Kidney (tissue), 14 donors: ENCODE data around the gene VLDLR. TPM values are rescaled to one million over a fixed set of nuclear protein-coding genes. Genes with fewer than 3 reads are reported as not detected.

Experiments used
- DNase-seq, 5 donors: peaks; one replicate each; pipeline ENCODE4 v3.0.0-alpha.2; 2013 to 2020
- FAIRE-seq: peaks from 2 replicates; lab custom pipeline; 2012; peaks lifted over from hg19 to GRCh38; lab: Jason Lieb, UNC
- H3K27ac ChIP-seq, 2 donors: one replicate each; pipeline ENCODE4 v1.7.0; 2013; ENCODE audit warnings: low read depth in 2 of 2, low read length in 2 of 2, inconsistent platforms in 1 of 2
- H3K27me3 ChIP-seq: one replicate; pipeline ENCODE4 v1.7.1; 2013; ENCODE audit warnings: low read length, inconsistent platforms; ENCODE audit not compliant: control insufficient read depth, insufficient read depth
- H3K36me3 ChIP-seq, 3 donors: one replicate each; pipeline versions ENCODE4 v1.7.0 to v1.7.1; 2013; ENCODE audit warnings: low read length in 3 of 3, control low read depth in 1 of 3, inconsistent platforms in 1 of 3; ENCODE audit not compliant: insufficient read depth in 3 of 3, control insufficient read depth in 2 of 3
- H3K4me1 ChIP-seq, 3 donors: one replicate each; pipeline versions ENCODE4 v1.7.0 to v1.7.1; 2013; ENCODE audit warnings: low read length in 3 of 3, inconsistent platforms in 1 of 3, low read depth in 1 of 3; ENCODE audit not compliant: control insufficient read depth in 2 of 3, insufficient read depth in 2 of 3
- H3K4me3 ChIP-seq, 3 donors: one replicate each; pipeline versions ENCODE4 v1.7.0 to v1.8.1; 2013; ENCODE audit warnings: low read length in 3 of 3, control low read depth in 1 of 3, inconsistent platforms in 1 of 3
- H3K9ac ChIP-seq, 3 donors: one replicate each; pipeline versions ENCODE4 v1.7.0 to v1.7.1; 2013; ENCODE audit warnings: low read length in 3 of 3, control low read depth in 1 of 3, inconsistent platforms in 1 of 3
- H3K9me3 ChIP-seq, 3 donors: one replicate each; pipeline versions ENCODE4 v1.7.0 to v1.7.1; 2013; ENCODE audit warnings: low read length in 3 of 3, control low read depth in 1 of 3, inconsistent platforms in 1 of 3; ENCODE audit not compliant: control insufficient read depth in 2 of 3, insufficient read depth in 1 of 3
- intact Hi-C: fragments of 100-400 bp; cut with DNase I; formaldehyde crosslinking; loops from one replicate; pipeline ENCODE4 v1.11.1; 2022
- polyA plus RNA-seq: library from polyadenylated mRNA; stranded (reverse); fragments of 350-450 nt; fragmentation: Illumina TruSeq; extraction: RNeasy Lipid Tissue Mini Kit (QIAGEN cat#74804); gene quantifications from one replicate; pipeline ENCODE4 v1.2.3, GENCODE V29; 2014; ENCODE audit warnings: low read depth, low replicate concordance; ENCODE audit not compliant: insufficient read depth
- total RNA-seq: library from RNA; stranded (reverse); fragmentation: NEBNext Ultra II Directional; extraction: Animal tissue kit (Norgen Biotek cat#: 25700); gene quantifications from one replicate; pipeline ENCODE4 v1.2.1, GENCODE V29; 2021
- TF ChIP-seq, protein P1 (sequence below): IDR thresholded peaks from 3 replicates; pipeline ENCODE4 v1.5.1; 2012; ENCODE audit warnings: mild to moderate bottlenecking, moderate library complexity, borderline replicate concordance; ENCODE audit not compliant: insufficient read depth; ENCODE audit errors: extremely low read depth
- donor health status: control.
- donor health status: control.
- donor health status: control.
- donor health status: control.
- donor health status: control.
- donor health status: DM: yes; HTN: yes; CAD: no.
- donor health status: Normal renal cell carcinoma (clear cell type).

VLDLR gene
- total and polyA plus RNA-seq, 2 donors from 2014 or later, result 8.6 to 24.2 TPM

- H3K4me3 ChIP-seq, result no peak overlapping the region
- no peaks in the 10 kb centered on the region for H3K27me3 ChIP-seq
- intact Hi-C loops, result no loop called here
- FAIRE-seq, result no peak
- no peak for DNase-seq
- no peaks in the 10 kb centered on the region for H3K36me3 ChIP-seq
- TF ChIP-seq, protein P1, sequence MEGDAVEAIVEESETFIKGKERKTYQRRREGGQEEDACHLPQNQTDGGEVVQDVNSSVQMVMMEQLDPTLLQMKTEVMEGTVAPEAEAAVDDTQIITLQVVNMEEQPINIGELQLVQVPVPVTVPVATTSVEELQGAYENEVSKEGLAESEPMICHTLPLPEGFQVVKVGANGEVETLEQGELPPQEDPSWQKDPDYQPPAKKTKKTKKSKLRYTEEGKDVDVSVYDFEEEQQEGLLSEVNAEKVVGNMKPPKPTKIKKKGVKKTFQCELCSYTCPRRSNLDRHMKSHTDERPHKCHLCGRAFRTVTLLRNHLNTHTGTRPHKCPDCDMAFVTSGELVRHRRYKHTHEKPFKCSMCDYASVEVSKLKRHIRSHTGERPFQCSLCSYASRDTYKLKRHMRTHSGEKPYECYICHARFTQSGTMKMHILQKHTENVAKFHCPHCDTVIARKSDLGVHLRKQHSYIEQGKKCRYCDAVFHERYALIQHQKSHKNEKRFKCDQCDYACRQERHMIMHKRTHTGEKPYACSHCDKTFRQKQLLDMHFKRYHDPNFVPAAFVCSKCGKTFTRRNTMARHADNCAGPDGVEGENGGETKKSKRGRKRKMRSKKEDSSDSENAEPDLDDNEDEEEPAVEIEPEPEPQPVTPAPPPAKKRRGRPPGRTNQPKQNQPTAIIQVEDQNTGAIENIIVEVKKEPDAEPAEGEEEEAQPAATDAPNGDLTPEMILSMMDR, result no peak
- no peaks in the 10 kb centered on the region for H3K9me3 ChIP-seq
- no peak overlapping the region for H3K27ac ChIP-seq
- peaks cover 0 to 13% (median 0%) of the 10 kb centered on the region in 3 donors for H3K4me1 ChIP-seq
- no peak overlapping the region for H3K9ac ChIP-seq
These were observed 60.4 kb downstream of the VLDLR start for GRCh38 chr9:2681981-2682380.

DNA sequence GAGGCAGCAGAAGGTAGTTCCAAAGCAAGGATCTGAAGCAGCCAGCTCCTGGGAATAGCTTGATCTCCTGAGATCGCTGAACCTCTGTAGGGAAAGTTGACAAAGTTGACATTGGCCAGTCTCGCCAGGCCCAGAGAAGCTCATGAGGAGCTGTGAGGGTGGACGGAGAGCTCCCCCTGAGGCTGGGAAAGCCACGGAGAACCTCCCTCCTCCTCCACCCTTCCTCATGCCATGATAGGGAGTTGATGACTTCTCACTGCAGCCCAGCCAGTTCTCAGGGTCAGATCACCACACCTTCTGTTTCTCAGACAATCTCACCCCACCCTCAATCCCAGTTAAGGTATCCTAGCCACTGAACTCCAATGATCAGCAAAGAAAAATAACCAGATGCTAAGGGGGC is 65.3 kb downstream of the VLDLR start:
- Histone ChIP-seq H3K4me1 (no peaks in the 10 kb centered on the region), H3K27me3 (no peaks in the 10 kb centered on the region), H3K36me3 (no peaks in the 10 kb centered on the region), H3K4me3 (no peak overlapping the region), H3K27ac (no peak overlapping the region), H3K9me3 (no peaks in the 10 kb centered on the region), H3K9ac (no peak overlapping the region)
- no peak for DNase-seq
- no peak for FAIRE-seq
- intact Hi-C loops, result no loop called here
- TF ChIP-seq, protein P1, result no peak

DNA sequence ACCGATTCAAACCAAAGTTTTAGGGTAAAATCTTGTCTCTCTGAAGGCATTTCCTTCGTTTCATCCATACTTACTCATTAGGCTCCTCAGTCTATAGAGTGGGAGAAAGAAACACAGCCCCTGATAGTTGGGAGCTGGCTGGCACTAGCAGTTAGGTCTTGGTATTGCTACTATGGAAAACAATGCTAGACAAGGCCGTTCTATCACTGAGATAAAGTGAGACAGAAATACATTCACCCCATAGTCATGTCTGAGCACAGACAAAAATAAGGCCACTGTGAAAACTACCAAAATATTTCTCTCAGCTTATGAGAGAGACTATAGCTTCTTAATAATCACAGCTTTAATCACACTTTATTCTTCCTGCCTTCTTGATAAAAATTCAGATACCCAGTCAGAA is 67.0 kb downstream of the VLDLR start:
- Histone ChIP-seq H3K4me3 (no peak overlapping the region), H3K27ac (no peak overlapping the region), H3K36me3 (no peaks in the 10 kb centered on the region), H3K27me3 (no peaks in the 10 kb centered on the region), H3K9me3 (no peaks in the 10 kb centered on the region), H3K9ac (no peak overlapping the region), H3K4me1 (no peaks in the 10 kb centered on the region)
- intact Hi-C loops, result no loop called here
- no peak for FAIRE-seq
- TF ChIP-seq, protein P1, result no peak
- no peak for DNase-seq

DNA sequence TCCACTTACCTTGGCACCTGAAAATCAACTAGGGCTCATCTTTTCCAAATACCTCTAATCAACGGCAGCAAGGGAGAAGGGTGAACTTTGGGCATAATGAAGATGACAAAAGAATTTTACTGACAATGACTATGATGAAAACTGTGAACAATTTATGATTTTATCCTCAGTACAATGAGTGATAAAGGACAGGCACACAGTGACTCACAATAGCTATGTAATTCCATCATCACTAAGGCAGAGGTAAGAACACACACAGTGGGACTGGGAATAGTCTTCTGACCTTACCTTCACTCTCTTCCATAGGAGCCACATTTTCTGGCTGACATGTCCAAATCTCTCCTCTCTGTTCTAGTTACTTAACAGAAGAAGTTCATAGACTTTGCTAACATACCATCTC is 69.6 kb downstream of the VLDLR start:
- TF ChIP-seq, protein P1, result no peak
- H3K27ac ChIP-seq, result no peak overlapping the region
- no peaks in the 10 kb centered on the region for H3K9me3 ChIP-seq
- H3K36me3 ChIP-seq, result no peaks in the 10 kb centered on the region
- H3K4me3 ChIP-seq, result no peak overlapping the region
- intact Hi-C loops, result no loop called here
- no peak for DNase-seq
- no peaks in the 10 kb centered on the region for H3K27me3 ChIP-seq
- H3K9ac ChIP-seq, result no peak overlapping the region
- no peak for FAIRE-seq
- H3K4me1 ChIP-seq, result no peaks in the 10 kb centered on the region
